ENCODE measurements around the gene FRA10AC1. TPM values are rescaled to one million over a fixed set of nuclear protein-coding genes. Genes with fewer than 3 reads are reported as not detected.

FRA10AC1 gene
- total and polyA plus RNA-seq, 10 of the 15 experiments (the other 5 are each of a cell fraction or from before 2014, with no cell fraction given): 5.3 to 18.1 (median 9.9) TPM

- TF ChIP-seq ZZZ3 (IDR thresholded peaks at IDR 0.05; ENCODE audit: control insufficient read depth, insufficient read length, low read depth): no peak
These were observed 14.4 kb upstream of the FRA10AC1 start (continued) for GRCh38 chr10:93716766-93717165.

- Histone ChIP-seq H3K79me2 (ENCODE audit: control insufficient read depth, insufficient read depth, low read length) (no peaks in the 10 kb centered on the region), H2AFZ (ENCODE audit: control insufficient read depth, low read depth, low read length) (no peak overlapping the region), H3K4me1 (ENCODE audit: control insufficient read depth, insufficient read depth, low read length) (peaks cover 26% of the 10 kb centered on the region), H3K9me3 (replicated peaks; ENCODE audit: control insufficient read depth, insufficient read depth, low read length) (no peaks in the 10 kb centered on the region), H3K4me3 (no peak overlapping the region), H3K4me2 (ENCODE audit: control insufficient read depth, insufficient read depth) (peak overlapping the region; percentile 5; the same call in 1 of the 2 replicates), H3K27me3 (replicated peaks in 1 of 2; ENCODE audit: control insufficient read depth in 2 of 2, insufficient read depth in 2 of 2, low read length in 1 of 2) (no peaks in the 10 kb centered on the region), H4K20me1 (ENCODE audit: control insufficient read depth, insufficient read depth) (no peaks in the 10 kb centered on the region), H3K9ac (ENCODE audit: control insufficient read depth, insufficient read depth, low read length) (no peak overlapping the region), H3K36me3 (ENCODE audit: control insufficient read depth in 2 of 2, insufficient read depth in 2 of 2, low read length in 1 of 2) (no peaks in the 10 kb centered on the region), H3K27ac (ENCODE audit: control insufficient read depth, insufficient read depth) (peak overlapping the region; percentile 4)
- FAIRE-seq: peak; percentile 96
- POLR2A ChIA-PET: interaction anchor here (0.8 to 1.3 kb wide), 2 partner anchors 12 to 14 kb away, joined by 3 read pairs; no protein-coding TSS in a partner anchor
- no TSS peak for BruUV-seq (replicated peaks)
- RAD21 ChIA-PET (ENCODE audit: unreplicated experiment): interaction anchor here (0.6 to 2.7 kb wide), 5 partner anchors 8 to 1906 kb away, joined by 3 to 18 read pairs (median 3); partner anchors contain the start of gene FRA10AC1
- 2% methylated on average over 5 of the region's 5 CpGs for WGBS (ENCODE audit: insufficient coverage, insufficient replicate concordance, low lambda C conversion rate, missing lambda C conversion rate)
- in situ Hi-C loops (cut with MboI): no loop called here
- intact Hi-C loops (cut with micrococcal nuclease; ENCODE audit: unreplicated experiment): no loop called here
- DNase-seq (ENCODE audit: low read depth, low spot score): peak; percentile 89
- CTCF ChIA-PET: interaction anchor here (0.9 to 1.7 kb wide), 5 partner anchors 8 to 29 kb away, joined by 3 to 19 read pairs (median 4); partner anchors contain the start of gene FRA10AC1
- peak; percentile 86 for ATAC-seq
- SMC1A ChIA-PET (ENCODE audit: uncharacterized antibody, unreplicated experiment): interaction anchor here (1.0 to 1.4 kb wide), 3 partner anchors 9 to 101 kb away, joined by 4 to 9 read pairs (median 5); partner anchors contain the start of gene FRA10AC1
- no peak for TF ChIP-seq USF1 (IDR thresholded peaks at IDR 0.05; ENCODE audit: borderline replicate concordance, extremely low read length, insufficient read depth, low read depth, low read length)
- TF ChIP-seq NRF1 (conservative IDR thresholded peaks at IDR 0.05; ENCODE audit: low read depth, low read length): no peak
- TF ChIP-seq JUNB (IDR thresholded peaks at IDR 0.05): peak; percentile 85
- no peak for TF ChIP-seq PBX3 (IDR thresholded peaks at IDR 0.05; ENCODE audit: insufficient replicate concordance, low read depth, low read length)
- TF ChIP-seq MTA2 (IDR thresholded peaks at IDR 0.05; ENCODE audit: low read depth): peak; percentile 93
- TF ChIP-seq SREBF1 (IDR thresholded peaks at IDR 0.05; ENCODE audit: low read length): no peak
- peak; percentile 84 for TF ChIP-seq RUNX3 (IDR thresholded peaks at IDR 0.05; ENCODE audit: low read length)
- no peak for TF ChIP-seq CBX3 (IDR thresholded peaks at IDR 0.05; ENCODE audit: borderline replicate concordance, low read depth)
- no peak for TF ChIP-seq TCF7 (IDR thresholded peaks at IDR 0.05; ENCODE audit: borderline replicate concordance)
- no peak for TF ChIP-seq RAD21 (IDR thresholded peaks at IDR 0.05; ENCODE audit: insufficient read depth, low read depth, low read length)
- peak; percentile 49; the same call in 1 of the 2 replicates for TF ChIP-seq JUND (IDR thresholded peaks at IDR 0.05; ENCODE audit: low read depth, low read length)
- TF ChIP-seq IRF4 (IDR thresholded peaks at IDR 0.05; ENCODE audit: low read depth, low read length): peak; percentile 95
- no peak for TF ChIP-seq SMAD5 (IDR thresholded peaks at IDR 0.05; ENCODE audit: low read depth)
- peak; percentile 96 for TF ChIP-seq NBN (IDR thresholded peaks at IDR 0.05)
- peak; percentile 94 for TF ChIP-seq CREM (IDR thresholded peaks at IDR 0.05; ENCODE audit: low read depth)
- peak; percentile 48; the same call in 1 of the 3 replicates for TF ChIP-seq POU2F2 (IDR thresholded peaks at IDR 0.05; ENCODE audit: borderline replicate concordance, low read depth, low read length)
- TF ChIP-seq ZNF592 (IDR thresholded peaks at IDR 0.05): peak; percentile 79; the same call in 1 of the 2 replicates
These were observed 13.0 kb upstream of the FRA10AC1 start for GRCh38 chr10:93715345-93715744.
